IPS-NIHi7 (cell line): ENCODE measurements around the gene PTN.

ENCODE experiments used
- DNase-seq: peaks from one replicate; pipeline ENCODE4 v3.0.0; 2012; ENCODE audit warnings: mixed read lengths; ENCODE audit errors: extremely low spot score

PTN gene

GRCh38 chr7:137324796-137325696 lies 18.5 kb downstream of the PTN start:
- DNase-seq = no peak

GRCh38 chr7:137316648-137317353 lies 26.7 kb downstream of the PTN start:
- DNase-seq = no peak

- no peak for DNase-seq
Observed at GRCh38 chr7:137313201-137313600, 30.3 kb downstream of the PTN start.

GRCh38 chr7:137306748-137307147 lies 36.8 kb downstream of the PTN start:
- no peak for DNase-seq

DNA sequence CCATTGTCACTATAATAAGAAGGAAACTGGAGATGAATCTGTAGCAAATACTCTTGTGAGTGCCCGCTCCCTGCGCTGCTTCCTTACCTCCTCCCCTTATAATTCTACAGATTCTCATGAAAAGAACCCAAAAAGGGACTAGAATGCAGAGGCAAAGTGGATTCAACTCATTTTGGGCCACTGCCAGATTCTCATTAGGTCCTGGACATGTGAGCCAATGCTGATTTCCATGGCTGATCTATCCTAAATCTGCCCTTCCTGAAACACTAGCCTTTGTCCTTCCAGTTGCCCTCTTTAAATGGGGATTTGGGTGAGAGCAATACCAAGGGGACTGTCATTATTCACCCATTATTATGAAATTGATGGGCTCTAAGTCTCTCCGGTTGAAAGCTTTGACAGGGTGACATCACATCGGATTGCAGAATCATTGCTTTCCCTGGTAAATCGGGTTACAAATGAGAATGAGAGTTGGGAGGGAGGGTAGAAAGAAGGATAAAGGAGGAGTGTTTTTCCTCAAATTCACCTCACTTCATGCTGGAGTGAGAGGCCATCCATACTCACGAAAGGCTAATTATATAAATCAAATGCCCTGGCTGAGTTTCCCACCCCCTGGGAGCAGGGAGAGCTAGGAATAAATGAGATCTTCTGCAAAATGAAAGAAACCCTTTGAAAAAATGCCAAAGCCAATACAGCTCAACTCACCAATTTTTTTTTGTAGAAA lies 37.5 kb downstream of the PTN start:
- no peak for DNase-seq

GRCh38 chr7:137304624-137305235 lies 38.8 kb downstream of the PTN start:
- DNase-seq = no peak

GRCh38 chr7:137304165-137304564 lies 39.4 kb downstream of the PTN start:
- DNase-seq = no peak

DNA sequence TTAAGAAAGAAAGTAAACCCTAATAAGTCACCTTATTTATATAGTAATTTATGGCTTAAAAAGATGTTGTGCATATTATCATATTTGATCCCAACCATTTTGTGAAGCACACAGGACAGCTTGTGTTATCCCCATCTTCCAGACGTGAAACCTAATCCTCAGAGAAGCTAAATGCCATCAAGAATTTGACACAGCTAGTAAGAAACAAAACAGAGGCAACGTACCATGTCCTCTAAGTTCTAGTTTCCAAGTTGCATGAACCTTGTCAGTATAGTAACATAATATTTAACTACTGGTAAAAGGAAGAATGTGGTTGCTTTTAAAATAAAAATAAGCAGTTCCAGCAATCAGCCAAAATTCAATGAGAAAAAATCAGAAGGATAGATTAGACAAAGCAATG lies 41.5 kb downstream of the PTN start:
- DNase-seq = no peak

- no peak for DNase-seq
Observed at GRCh38 chr7:137298464-137298794, 45.1 kb downstream of the PTN start.

- no peak for DNase-seq
Observed at GRCh38 chr7:137297551-137298463, 45.7 kb downstream of the PTN start.

DNA sequence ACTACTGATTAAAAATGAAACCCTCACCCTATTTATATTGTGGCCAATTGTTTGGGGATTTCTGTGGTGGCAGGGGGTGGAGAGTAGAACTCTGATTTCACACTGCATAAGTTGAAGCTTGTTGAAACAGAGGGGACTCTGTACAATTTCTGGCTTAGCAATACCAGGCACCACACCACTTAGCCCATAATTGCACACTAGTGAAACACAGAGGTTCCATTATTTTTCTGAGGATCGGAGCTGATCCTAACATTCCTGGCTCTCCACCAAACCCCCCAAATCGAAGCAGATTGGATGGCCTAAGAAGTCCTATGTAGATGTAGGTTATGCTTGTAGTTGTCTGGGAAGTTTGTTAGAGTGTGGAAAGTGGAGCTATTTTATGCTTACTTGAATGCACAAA lies 47.0 kb downstream of the PTN start:
- no peak for DNase-seq

DNA sequence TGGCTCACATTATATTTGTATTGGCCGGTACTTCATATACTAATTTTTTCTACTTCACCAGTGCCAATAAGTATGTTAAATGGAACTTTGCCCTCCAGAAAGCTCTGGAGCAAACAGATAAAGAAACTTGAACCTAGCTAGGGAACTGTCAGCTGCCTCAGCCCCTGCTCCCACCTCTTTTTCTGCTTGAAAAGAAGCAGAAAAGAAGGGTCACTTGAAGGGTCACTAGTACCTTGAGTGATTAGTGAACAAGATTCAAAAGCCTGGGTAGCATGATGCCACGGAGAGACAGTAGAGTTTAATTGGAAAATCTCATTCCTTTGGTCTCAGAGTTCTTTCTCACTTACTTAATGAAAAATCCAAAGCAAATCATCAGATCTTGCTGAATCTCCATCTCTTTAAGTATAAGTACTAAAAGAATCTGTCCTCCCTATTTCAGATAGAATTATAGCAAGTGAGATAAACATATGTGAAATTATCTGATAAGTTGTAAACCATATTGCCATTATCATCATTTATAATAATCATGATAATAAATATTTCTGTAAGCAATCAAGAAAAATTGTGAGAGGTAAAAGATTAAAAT lies 47.7 kb downstream of the PTN start:
- DNase-seq = no peak

DNA sequence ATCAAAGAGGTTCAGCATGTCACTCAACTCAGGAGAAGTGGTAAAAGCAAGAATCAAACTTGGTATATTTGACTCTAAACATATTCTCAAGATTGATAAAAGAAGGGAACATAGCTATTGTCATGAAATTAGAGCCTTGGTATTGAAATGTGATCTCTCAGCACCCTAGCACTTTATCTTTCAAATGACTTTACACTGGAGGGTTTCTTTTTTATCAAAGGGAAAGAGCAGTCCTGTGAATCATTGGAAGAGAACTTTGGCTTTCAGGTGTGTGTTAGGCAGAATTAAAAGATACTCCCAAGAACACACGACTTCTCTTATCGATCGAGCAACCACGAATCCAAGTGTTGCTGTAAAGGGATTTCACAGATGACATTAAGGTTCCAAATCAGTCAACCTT lies 54.4 kb downstream of the PTN start:
- DNase-seq = no peak

- no peak for DNase-seq
Observed at GRCh38 chr7:137287651-137288258, 55.8 kb downstream of the PTN start.

- DNase-seq = no peak
Observed at GRCh38 chr7:137283153-137283552, 60.4 kb downstream of the PTN start.

- DNase-seq = no peak
Observed at GRCh38 chr7:137282043-137282442, 61.5 kb downstream of the PTN start.

DNA sequence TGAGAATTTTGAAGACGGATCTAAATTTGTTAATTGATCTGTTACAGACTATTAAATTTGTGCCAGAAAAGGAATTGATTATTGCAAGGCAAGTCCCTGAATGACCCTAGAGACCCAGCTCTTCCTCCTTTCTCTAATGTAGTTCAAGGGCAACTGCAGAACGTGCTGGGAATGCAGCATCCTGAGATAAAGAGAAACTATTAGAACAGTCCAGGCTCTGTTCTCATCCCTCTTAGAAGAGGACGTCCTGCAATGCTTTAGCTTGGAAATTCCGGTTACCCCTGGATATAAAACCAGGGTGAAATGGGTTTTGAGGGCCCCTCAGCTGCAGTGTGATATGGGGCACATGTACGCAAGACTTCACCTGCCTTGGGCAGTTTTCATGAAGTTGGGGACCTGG lies 67.3 kb downstream of the PTN start:
- DNase-seq = no peak

DNA sequence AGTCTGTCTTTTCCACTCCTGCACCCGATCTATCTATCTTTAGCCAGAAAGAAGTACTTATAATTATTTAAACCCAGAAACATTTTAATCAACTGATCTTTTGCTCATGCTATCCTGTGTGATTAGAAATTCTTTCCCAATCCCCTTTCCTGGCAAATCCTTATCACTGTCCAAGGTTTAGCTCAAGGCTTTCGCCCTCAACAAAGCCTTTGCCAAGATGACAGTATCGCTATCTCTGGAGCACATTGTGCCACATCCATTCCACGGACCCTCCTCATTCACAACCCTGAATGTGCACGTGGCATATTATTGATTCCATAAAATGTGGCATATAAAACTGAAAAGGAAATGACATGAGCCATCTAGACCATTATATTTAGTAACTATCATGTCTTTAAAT lies 71.3 kb downstream of the PTN start:
- DNase-seq = no peak

DNA sequence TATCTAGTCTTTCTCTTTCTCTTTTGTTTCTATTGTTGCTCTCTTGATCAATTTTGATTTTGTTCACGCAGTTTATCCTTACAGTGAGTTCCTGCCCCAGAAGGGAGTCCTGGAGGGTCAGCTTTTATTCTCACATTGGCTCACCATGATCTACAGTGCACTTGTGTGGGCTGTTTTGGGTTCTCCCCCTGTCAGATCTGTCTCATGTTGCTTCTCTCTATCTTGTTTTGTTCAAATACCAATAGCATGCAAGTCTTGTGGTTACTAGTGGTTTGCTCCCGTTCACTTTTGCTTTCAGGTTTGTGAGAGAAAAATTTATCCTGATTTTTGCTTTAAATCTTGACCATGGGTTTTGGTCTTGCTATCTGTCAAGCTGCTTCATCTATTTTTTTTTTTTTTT lies 74.3 kb downstream of the PTN start:
- DNase-seq = no peak
